ENCODE measurements around the gene ARHGEF39.
A peak's percentile ranks its signal among the peaks of the same experiment; 100 is the strongest.

ARHGEF39 gene

DNA sequence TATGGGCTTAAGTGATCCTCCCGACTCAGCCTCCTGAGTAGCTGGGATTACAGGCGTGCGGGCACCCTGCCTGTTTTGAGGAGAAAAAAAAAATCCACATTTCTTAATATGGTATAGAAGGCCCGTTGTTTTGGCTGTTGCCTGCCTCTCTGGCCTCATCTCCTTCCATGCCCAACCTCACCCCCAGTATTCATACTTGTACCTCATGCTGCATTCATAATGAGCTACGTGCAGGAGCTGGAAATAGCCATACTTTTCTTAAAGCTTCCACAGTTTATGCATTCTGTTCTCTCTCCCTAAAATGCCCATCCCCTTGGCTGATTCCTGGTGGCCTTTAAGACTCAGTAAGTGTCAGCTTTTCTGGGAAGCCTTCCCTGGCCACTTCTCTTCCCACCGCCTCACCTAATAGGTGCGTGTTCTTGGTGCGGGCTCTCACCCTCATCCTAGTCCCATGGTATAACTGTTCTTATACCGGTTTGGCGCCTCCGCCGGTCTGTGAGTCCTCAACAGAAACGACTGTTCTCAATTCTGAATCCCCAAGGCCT, 26.8 kb upstream of the ARHGEF39 start:
- no peak for DNase-seq (ENCODE audit: low spot score)
- no peak for FAIRE-seq

DNA sequence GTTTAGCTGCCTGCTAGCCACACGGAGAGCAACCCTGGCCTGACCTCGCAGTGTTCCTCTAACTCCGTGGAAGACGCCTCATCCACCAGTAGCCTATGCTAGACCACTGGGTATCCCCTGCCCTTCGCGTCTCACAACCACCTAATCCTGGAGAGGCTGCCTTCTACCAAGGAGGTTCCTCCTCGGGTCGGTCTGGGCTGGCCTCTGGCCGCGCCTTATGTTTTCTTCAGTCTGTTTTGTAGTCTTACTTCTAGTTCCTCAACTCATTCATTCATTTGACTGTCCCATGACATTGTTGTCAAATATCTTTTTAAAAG, 26.3 kb upstream of the ARHGEF39 start:
- no peak for DNase-seq (ENCODE audit: low spot score)
- FAIRE-seq = peak; percentile 77

DNA sequence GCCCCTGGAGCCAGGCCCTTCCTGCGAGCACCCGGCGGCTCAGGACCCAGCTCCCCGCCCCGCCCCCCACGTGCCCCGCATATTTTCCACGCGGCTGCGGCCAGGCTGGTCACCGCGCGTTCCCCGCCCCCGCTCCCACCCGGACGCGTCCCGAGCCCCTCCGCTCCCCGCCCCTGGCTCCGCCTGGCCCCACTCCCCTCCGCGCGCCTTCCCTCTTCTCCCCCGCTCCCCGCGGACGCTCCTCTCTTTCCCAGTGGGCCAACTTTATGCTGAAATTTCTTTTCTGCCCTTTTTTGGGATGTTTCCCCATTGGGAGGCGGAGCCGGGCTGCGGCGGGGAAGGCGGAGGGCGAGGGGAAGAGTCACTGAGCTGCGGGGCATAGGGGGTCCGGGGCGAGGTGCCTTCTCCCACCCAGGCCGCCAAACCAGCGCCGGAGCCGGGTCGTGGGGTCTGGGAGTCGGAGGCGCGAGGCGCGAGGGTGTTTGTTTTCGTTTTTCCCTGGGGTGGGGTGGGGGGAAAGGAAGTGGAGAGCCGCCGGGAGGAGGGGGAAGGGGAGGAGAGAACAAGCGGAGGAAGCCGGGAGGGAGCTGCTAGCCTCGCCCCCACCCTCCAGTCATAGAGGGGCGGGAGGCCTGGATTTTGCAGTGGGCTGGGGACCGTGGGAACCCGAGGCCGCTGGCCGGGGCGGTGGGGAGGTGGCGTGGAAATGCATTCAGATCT, 25.8 kb upstream of the ARHGEF39 start:
- FAIRE-seq (peak; percentile 17), DNase-seq (ENCODE audit: low spot score) (peak; percentile 85)

DNA sequence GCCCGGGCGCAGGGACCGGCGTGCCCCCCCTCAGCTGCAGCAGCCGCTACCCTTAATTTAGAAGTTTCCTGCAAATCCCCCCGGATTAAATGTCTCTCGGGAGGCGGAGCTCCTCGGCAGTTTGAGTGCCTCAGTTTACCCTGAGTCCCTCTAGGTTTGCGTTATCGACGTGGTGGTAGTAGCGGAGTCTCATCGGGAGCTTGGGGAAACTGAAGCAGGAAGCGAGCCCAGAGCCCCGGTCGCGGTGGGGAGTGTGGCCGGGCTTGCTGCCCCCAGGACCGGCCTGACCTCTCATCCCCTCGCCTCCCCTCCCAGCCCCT, 25.3 kb upstream of the ARHGEF39 start:
- FAIRE-seq = no peak
- DNase-seq (ENCODE audit: low spot score) = no peak

DNA sequence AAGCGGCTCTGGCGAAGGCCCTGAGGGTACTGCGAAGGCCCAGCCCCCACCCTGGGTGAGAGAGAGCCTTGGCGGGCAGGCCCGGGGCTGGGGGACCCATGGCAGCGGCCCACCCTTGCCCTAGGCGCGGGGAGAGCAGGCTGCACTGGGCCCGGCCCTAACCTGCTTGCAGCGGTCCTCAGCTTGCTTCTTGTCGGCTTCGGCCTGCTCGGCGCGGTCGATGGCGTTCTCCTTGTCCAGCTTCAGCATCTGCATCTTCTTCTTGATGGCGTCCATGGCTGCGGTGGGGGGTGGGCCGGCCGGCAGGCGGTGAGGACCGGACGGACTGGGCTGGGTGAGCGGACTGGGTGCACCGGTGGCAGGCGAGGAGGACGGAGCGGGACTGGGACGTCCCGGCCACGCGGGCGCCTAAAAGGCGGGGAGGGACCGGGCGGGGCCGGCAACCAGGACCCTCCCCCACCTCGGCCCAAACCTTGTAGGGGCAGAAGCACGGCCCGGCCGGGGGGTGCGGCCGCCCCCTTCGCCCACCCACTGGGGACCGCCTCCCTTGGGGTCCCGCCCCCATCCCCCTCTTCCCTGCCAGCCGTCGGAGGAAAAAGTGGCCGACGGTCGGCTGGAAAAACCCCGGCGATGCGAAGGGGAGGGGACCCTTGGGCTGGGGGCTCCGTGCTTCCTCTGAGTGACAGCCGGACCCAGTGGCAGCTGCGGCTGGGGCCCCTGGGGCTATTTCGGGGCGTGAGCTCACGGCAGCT, 24.7 kb upstream of the ARHGEF39 start, which contains the start of gene TPM2:
Gene TPM2 (minus strand): TSS at position 384 of the 752 bp plus-strand sequence. CDS start 108 bp downstream, at position 276.
- FAIRE-seq = peak; percentile 97

DNA sequence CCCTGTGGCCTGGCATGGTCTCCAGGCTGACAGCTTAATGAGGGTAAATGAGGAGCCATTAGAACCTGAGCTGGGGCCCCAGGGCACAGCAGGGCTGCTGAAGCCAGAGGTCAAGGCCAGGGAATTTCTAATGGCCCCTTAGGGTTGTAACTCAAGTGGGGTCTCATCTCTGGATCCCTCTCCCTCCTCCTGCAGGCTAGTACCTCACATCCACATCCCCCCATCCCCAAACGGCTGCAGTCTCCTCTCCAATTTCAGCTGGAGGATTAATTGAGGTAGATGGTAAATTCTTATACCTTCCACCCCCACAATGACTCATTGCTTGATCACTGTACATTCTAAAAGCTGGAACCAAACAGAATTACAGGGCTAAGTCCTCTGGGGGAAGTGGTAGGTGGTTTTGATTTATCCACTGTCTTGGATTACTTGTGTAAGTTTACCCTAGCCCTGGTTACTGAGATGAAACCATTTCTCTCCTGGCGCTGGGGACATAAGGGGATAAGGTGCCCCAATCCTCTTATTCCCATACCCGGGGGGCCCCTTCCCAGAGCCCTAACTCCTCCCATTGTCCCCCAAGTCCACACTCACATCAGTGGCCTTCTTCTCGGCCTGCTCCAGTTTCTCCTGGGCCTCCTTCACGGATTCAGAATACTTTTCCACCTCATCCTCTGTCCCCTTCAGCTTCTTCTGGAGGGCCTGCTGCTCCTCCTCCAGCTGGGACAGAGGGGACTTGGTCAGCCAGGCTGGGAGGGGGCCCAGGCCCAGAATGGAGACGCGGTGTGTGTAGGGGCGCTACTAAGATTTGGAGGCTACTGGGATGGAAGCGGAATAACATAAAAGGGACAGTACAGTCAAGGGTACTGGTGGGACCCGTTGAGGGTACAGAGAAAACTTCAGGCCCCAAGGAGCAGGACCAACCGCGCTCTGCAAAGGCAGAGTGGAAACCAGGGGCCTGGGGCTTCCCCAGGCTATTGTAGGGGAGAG, 23.9 kb upstream of the ARHGEF39 start:
- FAIRE-seq = peak; percentile 5
- DNase-seq (ENCODE audit: low spot score) = peak; percentile 64

More for the DNA sequence above, 24.7 kb upstream of the ARHGEF39 start, which contains the start of gene TPM2:
- peak; percentile 88 for DNase-seq (ENCODE audit: low spot score)

DNA sequence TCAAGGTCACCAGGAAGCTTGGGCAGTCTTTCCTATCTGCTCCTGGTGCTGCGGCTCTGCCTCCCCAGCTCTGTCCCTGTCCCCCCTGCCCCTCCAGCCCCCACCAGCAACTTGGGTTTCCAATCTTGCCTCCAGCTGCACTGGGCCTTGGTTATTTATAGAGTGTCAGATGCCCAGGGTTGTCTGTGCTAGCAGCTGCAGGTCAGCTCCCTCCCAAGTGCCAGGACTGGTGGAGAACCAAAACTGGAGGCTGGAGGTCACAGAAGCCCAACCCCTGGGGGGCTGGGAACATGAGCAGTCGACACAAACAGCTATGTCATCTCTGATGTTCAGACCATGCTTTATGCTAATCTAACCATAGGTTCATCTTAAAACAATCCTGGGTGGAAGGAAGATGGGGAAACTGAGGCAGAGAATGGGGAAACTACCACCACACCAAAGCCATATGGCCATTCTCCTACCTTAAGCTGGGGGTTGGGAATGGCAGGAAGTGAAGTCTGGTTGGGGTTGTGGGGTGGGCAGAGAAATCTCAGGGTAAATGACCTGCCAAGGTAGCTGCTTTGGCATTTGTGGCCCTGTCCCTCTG, 23.1 kb upstream of the ARHGEF39 start:
- DNase-seq (ENCODE audit: low spot score) (no peak), FAIRE-seq (no peak)

DNA sequence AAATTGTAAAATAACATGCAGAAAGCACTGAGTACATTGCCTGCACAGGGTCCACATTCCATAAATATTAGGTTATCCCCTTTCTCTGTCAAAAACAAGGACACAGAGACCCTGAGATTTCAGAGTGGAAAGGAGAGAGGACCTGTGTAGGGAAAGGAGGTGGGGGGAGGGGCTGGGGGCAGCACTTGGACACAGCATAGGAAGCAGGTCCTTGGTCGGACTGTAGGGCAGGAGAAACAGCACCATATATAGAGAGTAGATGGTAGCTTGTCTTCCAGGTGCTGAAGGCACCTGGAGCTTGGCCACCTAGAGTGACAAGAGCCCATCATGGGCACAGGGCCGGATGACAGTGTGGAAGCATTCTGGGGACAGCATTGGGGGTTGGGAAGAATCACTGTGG, 22.3 kb upstream of the ARHGEF39 start:
- FAIRE-seq (no peak), DNase-seq (ENCODE audit: low spot score) (peak; percentile 44)

DNA sequence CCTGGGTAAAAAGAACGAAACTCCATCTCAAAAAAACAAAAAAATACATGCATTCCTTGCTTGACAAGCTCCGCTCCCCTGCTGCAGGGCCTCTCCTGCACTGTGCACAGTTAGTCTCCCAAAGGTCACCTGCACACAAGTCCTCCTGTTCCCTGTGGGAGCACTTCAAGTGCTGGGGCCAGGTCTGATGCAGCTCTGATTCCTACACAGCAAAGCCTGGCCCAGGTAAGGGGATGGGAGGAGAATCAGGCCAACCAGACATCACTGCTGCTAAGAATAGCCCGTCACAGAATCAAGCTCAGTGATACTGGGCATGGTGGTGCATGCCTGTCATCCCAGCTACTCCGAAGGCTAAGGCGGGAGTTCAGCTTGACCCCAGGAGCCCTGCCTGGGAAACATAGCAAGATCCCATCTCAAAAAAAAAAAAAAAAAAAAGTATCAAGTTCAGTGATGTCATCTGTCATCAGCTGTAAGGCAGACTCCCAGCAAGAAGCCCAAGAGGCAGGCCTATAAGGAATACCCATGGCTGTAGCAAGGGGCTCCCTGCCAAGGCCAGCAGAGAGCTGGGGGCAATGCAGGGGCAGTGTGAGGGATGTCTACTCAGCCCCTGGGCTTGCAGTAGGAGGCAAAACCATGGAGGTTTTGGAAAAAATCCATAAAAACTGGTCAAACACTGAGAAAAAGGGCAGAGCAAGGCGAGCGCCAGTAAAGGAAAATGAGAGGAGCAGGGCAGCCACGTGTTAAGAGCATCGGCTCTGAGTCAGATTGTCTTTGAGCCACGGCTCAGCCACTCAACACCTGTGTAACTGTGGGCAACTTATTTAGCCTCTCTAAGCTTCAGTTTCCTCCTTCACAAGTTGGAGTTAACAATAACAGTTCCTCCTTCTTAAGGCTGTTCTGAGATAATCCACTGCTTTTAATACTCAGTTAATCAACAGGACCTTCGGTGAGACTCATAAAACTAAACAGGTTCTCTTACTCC, 21.5 kb upstream of the ARHGEF39 start:
- no peak for DNase-seq (ENCODE audit: low spot score)

DNA sequence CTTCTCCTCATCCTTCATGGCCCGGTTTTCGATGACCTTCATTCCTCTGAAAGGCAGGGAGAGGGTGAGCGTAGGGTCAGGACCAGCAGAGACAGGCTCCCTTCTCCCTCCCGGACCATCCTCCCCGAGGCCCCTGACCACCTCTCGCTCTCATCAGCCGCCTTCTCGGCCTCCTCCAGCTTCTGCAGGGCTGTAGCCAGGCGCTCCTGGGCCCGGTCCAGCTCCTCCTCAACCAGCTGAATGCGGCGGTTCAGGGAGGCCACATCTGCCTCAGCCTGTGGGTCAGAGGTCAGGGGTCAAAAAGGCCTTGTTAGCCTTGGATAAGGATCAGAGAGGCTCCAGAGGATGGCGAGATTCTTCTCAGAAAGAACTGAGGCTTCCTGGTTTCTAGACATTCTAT, 20.5 kb upstream of the ARHGEF39 start:
- FAIRE-seq (no peak), DNase-seq (ENCODE audit: low spot score) (no peak)

More for the DNA sequence above, 21.5 kb upstream of the ARHGEF39 start:
- no peak for FAIRE-seq

DNA sequence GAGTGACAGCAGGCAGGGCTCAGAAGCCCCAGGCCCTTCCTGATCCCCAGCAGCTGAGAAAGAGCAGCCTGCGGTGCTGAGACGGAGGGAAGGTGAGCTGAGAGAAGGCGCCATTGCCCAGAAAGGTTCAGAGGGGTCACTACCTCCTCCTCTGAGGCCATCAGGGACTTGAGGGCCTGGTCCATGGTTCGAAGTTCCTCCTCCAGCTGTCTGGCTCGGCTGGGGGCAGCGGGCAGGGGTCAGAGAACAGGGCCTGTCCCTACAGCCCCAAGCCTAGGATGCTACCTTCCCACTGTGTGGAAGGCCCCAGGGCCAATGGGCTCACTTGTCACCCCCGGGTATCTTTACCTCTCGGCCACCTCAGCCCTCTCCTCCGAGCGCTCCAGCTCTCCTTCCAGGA, 19.9 kb upstream of the ARHGEF39 start:
- DNase-seq (ENCODE audit: low spot score) (no peak), FAIRE-seq (no peak)

DNA sequence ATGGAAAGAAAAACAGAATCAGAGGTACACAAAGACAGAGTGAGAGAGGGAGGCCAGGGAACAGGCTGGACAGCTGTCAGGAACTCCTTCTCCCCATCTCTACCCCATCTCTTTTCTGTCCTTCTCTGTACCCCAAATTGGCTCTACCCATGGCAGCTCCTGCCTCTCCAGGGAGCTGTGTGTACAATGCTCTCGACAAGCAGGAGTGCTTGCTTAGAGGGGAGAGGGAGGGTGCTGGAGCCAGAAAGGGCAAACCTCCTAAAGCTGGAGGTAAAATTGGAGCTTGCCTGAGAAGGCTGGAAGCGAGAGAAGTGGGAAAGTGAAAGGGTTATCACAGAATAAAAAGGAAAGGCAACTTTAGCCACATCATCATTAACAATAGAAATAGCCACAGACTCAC, 18.3 kb upstream of the ARHGEF39 start:
- FAIRE-seq (no peak), DNase-seq (ENCODE audit: low spot score) (no peak)

DNA sequence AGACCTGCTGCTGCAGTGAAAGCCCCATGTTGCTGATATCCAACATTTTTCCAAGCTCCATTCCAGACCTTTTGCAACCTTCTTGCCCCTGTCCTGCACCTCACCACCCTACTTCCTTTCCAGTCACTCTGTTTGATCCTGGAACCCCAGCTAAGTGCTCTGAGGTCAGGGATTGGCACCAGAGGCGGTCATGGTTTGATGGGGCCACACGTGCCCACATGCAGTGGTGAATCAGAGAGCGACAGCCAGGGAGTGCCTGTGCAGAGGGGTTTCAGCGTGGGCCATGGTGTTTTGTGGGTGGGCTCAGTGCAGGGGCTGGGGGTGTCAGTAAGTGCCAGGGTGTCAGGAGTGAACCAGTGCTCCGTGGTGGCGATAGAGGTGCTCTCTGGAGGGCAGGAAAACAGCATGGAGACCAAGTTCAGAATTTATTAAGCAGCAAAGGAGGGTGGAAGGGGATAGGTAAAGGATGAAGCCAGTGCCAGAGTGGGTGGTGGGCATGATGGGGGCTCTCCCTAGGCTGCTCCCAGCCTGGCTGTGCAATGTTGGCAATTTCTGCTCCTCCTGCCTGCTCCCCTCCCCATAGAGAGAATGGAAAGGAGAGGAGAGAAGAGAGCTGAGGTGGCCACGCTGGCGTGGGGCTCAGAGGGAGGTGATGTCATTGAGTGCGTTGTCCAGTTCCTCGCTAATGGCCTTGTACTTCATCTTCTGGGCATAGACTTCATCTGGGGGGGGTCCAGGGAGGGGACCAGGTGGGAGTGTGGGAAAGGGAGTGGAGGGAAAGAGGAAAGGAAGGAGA, 17.7 kb upstream of the ARHGEF39 start:
- no peak for FAIRE-seq
- no peak for DNase-seq (ENCODE audit: low spot score)

DNA sequence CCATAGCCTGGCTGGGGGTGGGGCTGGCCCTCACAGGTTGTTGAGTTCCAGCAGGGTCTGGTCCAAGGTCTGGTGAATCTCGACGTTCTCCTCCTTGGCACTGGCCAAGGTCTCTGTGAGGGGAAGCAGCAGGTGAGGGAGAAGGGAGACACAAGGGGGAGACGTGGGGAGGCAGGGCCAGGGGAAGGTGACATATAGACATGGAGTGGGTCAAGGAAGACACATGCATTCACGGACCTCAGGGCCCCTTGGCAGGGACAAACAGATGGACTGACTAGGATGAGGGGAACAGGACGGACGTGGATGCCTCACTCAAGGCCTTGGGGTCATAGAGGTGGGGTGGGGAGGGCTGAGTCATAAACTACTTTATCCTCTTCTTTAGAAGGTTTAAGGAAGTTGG, 17.1 kb upstream of the ARHGEF39 start:
- FAIRE-seq (peak; percentile 53), DNase-seq (ENCODE audit: low spot score) (no peak)

DNA sequence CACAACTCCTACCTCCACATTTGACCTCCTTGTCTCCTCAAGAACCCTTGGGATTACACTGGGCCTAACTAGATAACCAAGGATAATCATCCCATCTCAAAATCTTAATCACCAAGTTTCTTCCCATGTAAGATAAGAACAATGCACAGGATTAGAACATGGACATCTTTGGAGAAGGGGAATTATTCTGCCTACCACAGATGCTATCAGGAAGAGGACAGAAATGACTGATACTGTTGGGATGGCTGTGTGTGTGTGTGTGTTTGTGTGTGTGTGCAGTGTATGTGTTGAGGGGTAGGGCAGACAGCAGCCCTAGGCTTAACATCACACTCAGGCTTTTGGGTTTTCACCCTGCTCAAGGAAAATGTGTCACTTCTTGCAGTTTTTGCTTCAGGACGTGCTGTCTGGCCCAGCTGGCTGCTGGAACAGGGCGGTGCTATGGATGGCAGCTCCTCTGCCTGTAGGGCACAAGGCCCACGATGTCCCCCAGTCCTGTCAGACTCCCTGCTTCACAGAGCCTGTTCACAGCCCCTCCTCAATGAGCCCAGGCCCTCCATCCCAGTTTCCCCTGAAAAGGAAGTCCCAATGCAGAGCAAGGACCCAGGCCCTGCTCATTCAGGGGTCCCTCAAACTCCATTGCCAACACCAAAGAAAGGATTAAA, 16.5 kb upstream of the ARHGEF39 start:
- FAIRE-seq = peak; percentile 9
- no peak for DNase-seq (ENCODE audit: low spot score)

DNA sequence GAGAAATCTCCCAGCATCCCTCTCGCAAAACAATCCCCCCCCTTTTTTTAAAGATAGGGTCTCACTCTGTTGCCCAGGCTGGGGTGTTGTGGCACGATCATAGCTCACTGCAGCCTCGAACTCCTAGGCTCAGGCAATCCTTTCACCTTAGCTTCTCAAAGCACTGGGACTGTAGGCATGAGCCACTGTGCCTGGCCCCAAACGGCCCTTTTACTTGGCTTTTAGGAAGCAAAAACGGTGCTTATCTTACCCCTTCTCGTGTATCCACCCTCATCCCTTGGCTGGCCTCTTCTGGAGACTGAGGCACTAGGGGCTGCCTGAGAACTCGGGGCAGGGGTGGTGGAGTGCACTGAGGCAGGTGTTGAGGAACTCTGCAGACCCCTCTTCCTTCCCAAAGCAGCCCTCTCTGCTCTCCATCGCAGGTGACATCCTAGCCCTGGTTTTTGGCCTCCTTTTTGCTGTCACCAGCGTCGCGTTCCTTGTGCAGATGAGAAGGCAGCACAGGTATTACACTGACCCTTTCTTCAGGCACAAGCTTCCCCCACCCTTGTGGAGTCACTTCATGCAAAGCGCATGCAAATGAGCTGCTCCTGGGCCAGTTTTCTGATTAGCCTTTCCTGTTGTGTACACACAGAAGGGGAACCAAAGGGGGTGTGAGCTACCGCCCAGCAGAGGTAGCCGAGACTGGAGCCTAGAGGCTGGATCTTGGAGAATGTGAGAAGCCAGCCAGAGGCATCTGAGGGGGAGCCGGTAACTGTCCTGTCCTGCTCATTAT, 15.5 kb upstream of the ARHGEF39 start:
- FAIRE-seq = peak; percentile 68

DNA sequence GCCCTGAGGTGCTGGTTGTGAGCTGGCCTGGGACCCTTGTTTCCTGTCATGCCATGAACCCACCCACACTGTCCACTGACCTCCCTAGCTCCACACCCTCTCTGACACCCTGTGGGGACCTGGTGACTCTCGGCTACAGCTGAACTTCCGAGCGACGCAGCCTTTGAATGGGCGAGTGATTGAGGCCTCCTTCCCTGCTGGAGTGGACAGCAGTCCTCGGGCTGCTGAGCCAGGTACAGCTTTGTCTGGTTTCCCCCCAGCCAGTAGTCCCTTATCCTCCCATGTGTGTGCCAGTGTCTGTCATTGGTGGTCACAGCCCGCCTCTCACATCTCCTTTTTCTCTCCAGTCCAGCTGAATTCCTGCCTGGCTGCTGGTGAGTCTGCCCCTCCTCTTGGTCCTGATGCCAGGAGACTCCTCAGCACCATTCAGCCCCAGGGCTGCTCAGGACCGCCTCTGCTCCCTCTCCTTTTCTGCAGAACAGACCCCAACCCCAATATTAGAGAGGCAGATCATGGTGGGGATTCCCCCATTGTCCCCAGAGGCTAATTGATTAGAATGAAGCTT, 14.9 kb upstream of the ARHGEF39 start:
- FAIRE-seq (peak; percentile 73), DNase-seq (ENCODE audit: low spot score) (no peak)

More for the DNA sequence above, 15.5 kb upstream of the ARHGEF39 start:
- no peak for DNase-seq (ENCODE audit: low spot score)

All from urothelium cell line (cell line).